ENCODE data around the gene PPP1R16B.
"Not testable (repeated sequence)": the region's sequence is repeated elsewhere in the genome, so short reads cannot be mapped to it uniquely, and the experiment has no call there.

PPP1R16B gene

DNA sequence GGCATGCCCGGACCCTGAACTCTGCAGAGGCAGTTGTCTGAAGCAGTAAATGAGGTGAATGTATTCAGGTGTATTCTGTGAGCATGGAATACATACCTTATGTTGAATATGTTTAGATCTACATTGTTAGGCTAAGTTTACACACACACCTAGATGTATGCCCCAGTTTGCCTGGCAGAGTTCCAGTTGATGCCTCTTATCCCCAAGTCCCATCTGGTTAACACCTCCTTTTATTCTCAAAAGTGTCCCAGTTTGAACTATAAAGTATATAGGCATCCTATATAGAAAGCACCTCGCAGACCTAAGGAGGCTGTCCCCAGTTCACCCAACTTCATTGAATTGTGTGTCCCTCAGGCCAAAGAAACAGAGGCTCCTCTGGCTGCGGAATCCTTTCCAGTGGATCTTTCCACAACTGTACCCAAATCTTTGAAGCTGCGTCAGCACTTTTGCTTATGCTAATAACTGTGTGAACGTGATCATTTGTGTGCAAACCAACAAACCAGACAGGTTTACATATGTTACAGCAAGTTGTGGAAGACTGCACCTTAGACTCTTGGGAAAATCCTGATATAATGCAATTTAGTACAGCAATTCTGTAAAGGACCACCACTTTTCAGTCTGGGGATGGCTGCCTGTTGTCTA lies 151.9 kb downstream of the PPP1R16B start:
- no peak overlapping the region for H3K14ac ChIP-seq (ENCODE audit: low read length)
- H3K79me1 ChIP-seq (ENCODE audit: low read length) = peaks cover 6% of the 10 kb centered on the region
- no peak overlapping the region for H2BK5ac ChIP-seq (ENCODE audit: low read depth, low read length, poor library complexity)
- no peak overlapping the region for H3K23ac ChIP-seq (ENCODE audit: low read length)
- H2AFZ ChIP-seq (ENCODE audit: insufficient read depth, low read length, poor library complexity) = no peak overlapping the region
- no peak overlapping the region for H4K8ac ChIP-seq (ENCODE audit: low read depth, low read length)
- H2AK5ac ChIP-seq (ENCODE audit: low read length) = no peak overlapping the region
- DNase-seq = no peak
- no CpG with 5 or more reads among the region's 5 CpGs for WGBS (ENCODE audit: extremely low coverage, insufficient coverage, insufficient read length)
- H3K9me3 ChIP-seq (ENCODE audit: insufficient read depth, low read depth, low read length) = no peaks in the 10 kb centered on the region
- H3K4ac ChIP-seq (ENCODE audit: low read depth, low read length) = no peak overlapping the region
- H3K4me1 ChIP-seq (ENCODE audit: control insufficient read depth in 1 of 2, insufficient read depth in 2 of 2, low read length in 2 of 2) = peaks cover 3 to 4% of the 10 kb centered on the region in 2 experiments
- H3K27ac ChIP-seq (ENCODE audit: low read depth, low read length) = no peak overlapping the region
- H3K18ac ChIP-seq (ENCODE audit: low read length) = no peak overlapping the region
- H3K79me2 ChIP-seq (ENCODE audit: control insufficient read depth, insufficient read depth, low read length, poor library complexity) = peaks cover 4% of the 10 kb centered on the region
- H2BK120ac ChIP-seq (ENCODE audit: insufficient read depth, low read length, poor library complexity) = no peak overlapping the region
- H4K12ac ChIP-seq (ENCODE audit: low read depth, low read length) = no peak overlapping the region
- H3K4me3 ChIP-seq (ENCODE audit: low read depth, low read length) = no peak overlapping the region
- H3K4me2 ChIP-seq (ENCODE audit: low read length) = no peak overlapping the region
- H3K27me3 ChIP-seq (ENCODE audit: insufficient read depth, low read length) = no peaks in the 10 kb centered on the region
- peaks cover 0 to under 1% of the 10 kb centered on the region in 2 experiments for H3K36me3 ChIP-seq (ENCODE audit: control insufficient read depth in 1 of 2, insufficient read depth in 2 of 2, low read length in 2 of 2)
- no peak overlapping the region for H3K9ac ChIP-seq (ENCODE audit: low read length)
- H2BK12ac ChIP-seq (ENCODE audit: low read length) = no peak overlapping the region
- H4K91ac ChIP-seq (ENCODE audit: low read depth, low read length) = no peak overlapping the region

DNA sequence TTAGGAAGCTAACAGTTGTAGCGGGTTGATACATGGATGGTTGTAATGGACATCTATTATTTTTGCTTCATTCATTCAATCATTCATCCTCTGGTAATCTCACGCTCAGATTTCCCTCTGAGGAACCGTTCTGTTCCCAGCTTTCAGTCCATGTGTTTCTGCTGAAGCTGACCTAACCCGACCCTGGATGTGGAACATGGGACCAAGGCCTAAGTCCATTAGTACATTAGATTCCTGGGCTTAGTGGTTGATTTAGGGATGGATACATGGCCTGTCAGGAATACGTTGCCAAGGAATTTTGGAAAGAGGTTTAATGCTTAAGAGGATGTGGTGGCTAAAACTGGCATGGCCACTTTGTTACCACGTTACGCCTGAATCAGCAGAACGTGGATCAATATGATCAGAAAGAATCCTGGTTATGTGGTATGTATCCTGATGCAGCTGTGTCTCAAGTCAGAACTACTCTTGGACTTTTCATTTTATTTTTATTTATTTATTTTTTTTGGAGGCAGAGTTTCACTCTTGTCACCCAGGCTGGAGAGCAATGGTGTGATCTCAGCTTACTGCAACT lies 152.5 kb downstream of the PPP1R16B start:
- Histone ChIP-seq H3K27ac (ENCODE audit: low read depth, low read length) (no peak overlapping the region), H3K4ac (ENCODE audit: low read depth, low read length) (no peak overlapping the region), H3K4me3 (ENCODE audit: low read depth, low read length) (no peak overlapping the region), H3K23ac (ENCODE audit: low read length) (no peak overlapping the region), H2BK120ac (ENCODE audit: insufficient read depth, low read length, poor library complexity) (no peak overlapping the region), H3K36me3 (ENCODE audit: control insufficient read depth in 1 of 2, insufficient read depth in 2 of 2, low read length in 2 of 2) (no peaks in the 10 kb centered on the region), H3K18ac (ENCODE audit: low read length) (no peak overlapping the region), H3K79me2 (ENCODE audit: control insufficient read depth, insufficient read depth, low read length, poor library complexity) (peaks cover 6% of the 10 kb centered on the region), H2BK12ac (ENCODE audit: low read length) (no peak overlapping the region), H3K9me3 (ENCODE audit: insufficient read depth, low read depth, low read length) (no peaks in the 10 kb centered on the region), H2BK5ac (ENCODE audit: low read depth, low read length, poor library complexity) (no peak overlapping the region), H3K9ac (ENCODE audit: low read length) (no peak overlapping the region), H4K8ac (ENCODE audit: low read depth, low read length) (no peak overlapping the region), H2AFZ (ENCODE audit: insufficient read depth, low read length, poor library complexity) (no peak overlapping the region), H4K12ac (ENCODE audit: low read depth, low read length) (no peak overlapping the region), H3K27me3 (ENCODE audit: insufficient read depth, low read length) (no peaks in the 10 kb centered on the region), H3K14ac (ENCODE audit: low read length) (no peak overlapping the region), H3K79me1 (ENCODE audit: low read length) (peaks cover 9% of the 10 kb centered on the region), H3K4me1 (ENCODE audit: control insufficient read depth in 1 of 2, insufficient read depth in 2 of 2, low read length in 2 of 2) (peaks cover 3 to 4% of the 10 kb centered on the region in 2 experiments), H2AK5ac (ENCODE audit: low read length) (no peak overlapping the region), H3K4me2 (ENCODE audit: low read length) (no peak overlapping the region), H4K91ac (ENCODE audit: low read depth, low read length) (no peak overlapping the region)
- DNase-seq = no peak
- WGBS (ENCODE audit: extremely low coverage, insufficient coverage, insufficient read length) = no CpG with 5 or more reads among the region's 8 CpGs

DNA sequence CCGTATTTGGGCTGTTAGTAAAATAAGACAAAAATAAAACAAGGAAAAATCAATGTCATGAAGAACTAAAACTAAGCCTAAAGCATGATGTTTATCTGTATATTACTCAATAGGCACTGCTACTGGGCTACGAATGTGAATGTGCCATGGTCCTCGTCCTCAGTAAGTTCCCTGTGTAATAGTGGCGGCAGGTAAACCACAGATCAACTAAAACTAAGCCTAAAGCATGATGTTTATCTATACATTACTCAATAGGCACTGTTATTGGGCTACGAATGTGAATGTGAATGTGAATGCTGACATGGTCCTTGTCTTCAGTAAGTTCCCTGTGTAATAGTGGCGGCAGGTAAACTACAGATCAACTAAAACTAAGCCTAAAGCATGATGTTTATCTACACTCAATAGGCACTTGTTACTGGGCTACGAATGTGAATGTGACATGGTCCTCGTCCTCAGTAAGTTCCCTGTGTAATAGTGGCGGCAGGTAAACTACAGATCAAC lies 154.7 kb downstream of the PPP1R16B start:
- not testable (repeated sequence) for H2BK12ac ChIP-seq (ENCODE audit: low read length); H4K12ac ChIP-seq (ENCODE audit: low read depth, low read length); H3K79me2 ChIP-seq (ENCODE audit: control insufficient read depth, insufficient read depth, low read length, poor library complexity); H3K4me3 ChIP-seq (ENCODE audit: low read depth, low read length); H3K27me3 ChIP-seq (ENCODE audit: insufficient read depth, low read length); H4K91ac ChIP-seq (ENCODE audit: low read depth, low read length); H3K9me3 ChIP-seq (ENCODE audit: insufficient read depth, low read depth, low read length); H3K23ac ChIP-seq (ENCODE audit: low read length); H4K8ac ChIP-seq (ENCODE audit: low read depth, low read length); H2BK5ac ChIP-seq (ENCODE audit: low read depth, low read length, poor library complexity); H3K14ac ChIP-seq (ENCODE audit: low read length); H3K4me1 ChIP-seq (ENCODE audit: control insufficient read depth in 1 of 2, insufficient read depth in 2 of 2, low read length in 2 of 2); H3K79me1 ChIP-seq (ENCODE audit: low read length); H3K27ac ChIP-seq (ENCODE audit: low read depth, low read length); H3K36me3 ChIP-seq (ENCODE audit: control insufficient read depth in 1 of 2, insufficient read depth in 2 of 2, low read length in 2 of 2); H3K9ac ChIP-seq (ENCODE audit: low read length); H3K4me2 ChIP-seq (ENCODE audit: low read length); H3K4ac ChIP-seq (ENCODE audit: low read depth, low read length); H2AK5ac ChIP-seq (ENCODE audit: low read length); H3K18ac ChIP-seq (ENCODE audit: low read length); H2AFZ ChIP-seq (ENCODE audit: insufficient read depth, low read length, poor library complexity); H2BK120ac ChIP-seq (ENCODE audit: insufficient read depth, low read length, poor library complexity)
- WGBS (ENCODE audit: extremely low coverage, insufficient coverage, insufficient read length) = no CpG with 5 or more reads among the region's 9 CpGs
- DNase-seq = peak; percentile 10 to 70

DNA sequence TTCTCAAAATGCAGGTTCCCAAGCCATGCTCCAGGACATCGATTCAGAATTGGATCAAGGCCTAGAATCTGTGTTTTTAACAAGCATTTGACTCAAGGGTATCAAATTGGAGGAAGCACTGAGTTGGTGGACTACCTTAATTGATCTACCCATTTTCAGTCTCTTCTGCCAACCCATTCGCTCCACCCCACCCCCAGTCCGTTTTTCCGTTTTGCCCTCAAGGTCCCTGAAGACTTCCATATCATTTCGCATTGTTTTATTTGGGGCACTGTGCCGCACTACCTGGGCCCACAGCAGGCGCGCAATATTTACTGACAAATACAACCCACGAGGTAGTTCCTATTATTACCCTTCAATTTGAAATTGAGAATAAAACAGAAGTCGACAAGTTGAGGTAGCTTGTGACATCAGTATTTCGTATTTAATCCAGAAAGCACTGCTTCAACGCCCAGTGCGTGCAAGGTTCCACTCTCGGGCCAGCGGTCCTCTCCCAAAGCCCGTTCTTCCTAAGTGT lies 156.1 kb downstream of the PPP1R16B start:
- peaks cover 9% of the 10 kb centered on the region for H3K79me1 ChIP-seq (ENCODE audit: low read length)
- peak overlapping the region; percentile 97 for H4K8ac ChIP-seq (ENCODE audit: low read depth, low read length)
- peak overlapping the region; percentile 94 for H3K18ac ChIP-seq (ENCODE audit: low read length)
- peak overlapping the region; percentile 83 for H3K4me2 ChIP-seq (ENCODE audit: low read length)
- peak overlapping the region; percentile 97 for H2AFZ ChIP-seq (ENCODE audit: insufficient read depth, low read length, poor library complexity)
- H3K23ac ChIP-seq (ENCODE audit: low read length) = no peak overlapping the region
- H3K4ac ChIP-seq (ENCODE audit: low read depth, low read length) = peak overlapping the region; percentile 90
- peak overlapping the region; percentile 76 for H2AK5ac ChIP-seq (ENCODE audit: low read length)
- peak overlapping the region; percentile 57 for H2BK5ac ChIP-seq (ENCODE audit: low read depth, low read length, poor library complexity)
- H2BK12ac ChIP-seq (ENCODE audit: low read length) = no peak overlapping the region
- H4K12ac ChIP-seq (ENCODE audit: low read depth, low read length) = peak overlapping the region; percentile 96
- peak overlapping the region; percentile 75 for H3K9ac ChIP-seq (ENCODE audit: low read length)
- no peaks in the 10 kb centered on the region for H3K9me3 ChIP-seq (ENCODE audit: insufficient read depth, low read depth, low read length)
- peaks cover 6% of the 10 kb centered on the region for H3K79me2 ChIP-seq (ENCODE audit: control insufficient read depth, insufficient read depth, low read length, poor library complexity)
- peak overlapping the region; percentile 59 for H3K27ac ChIP-seq (ENCODE audit: low read depth, low read length)
- peak overlapping the region; percentile 83 for H3K4me3 ChIP-seq (ENCODE audit: low read depth, low read length)
- peak overlapping the region; percentile 68 for H2BK120ac ChIP-seq (ENCODE audit: insufficient read depth, low read length, poor library complexity)
- WGBS (ENCODE audit: extremely low coverage, insufficient coverage, insufficient read length) = no CpG with 5 or more reads among the region's 16 CpGs
- DNase-seq = no peak
- peaks cover 3 to 4% of the 10 kb centered on the region in 2 experiments for H3K4me1 ChIP-seq (ENCODE audit: control insufficient read depth in 1 of 2, insufficient read depth in 2 of 2, low read length in 2 of 2)
- peak overlapping the region; percentile 83 for H4K91ac ChIP-seq (ENCODE audit: low read depth, low read length)
- peak overlapping the region; percentile 95 for H3K14ac ChIP-seq (ENCODE audit: low read length)
- no peaks in the 10 kb centered on the region for H3K27me3 ChIP-seq (ENCODE audit: insufficient read depth, low read length)
- H3K36me3 ChIP-seq (ENCODE audit: control insufficient read depth in 1 of 2, insufficient read depth in 2 of 2, low read length in 2 of 2) = peaks cover 0 to 2% of the 10 kb centered on the region in 2 experiments

Measured in trophoblast cell (in vitro differentiated cells and primary cell).